B cell (primary cell): Measurements from ENCODE around the gene ZNF776. TPM values are rescaled to one million over a fixed set of nuclear protein-coding genes. Genes with fewer than 3 reads are reported as not detected.

Experiments
- ATAC-seq: fragments of 200-7000 bp; cut with Tn5 transposase; one replicate; pipeline ENCODE4 v1.10.0; 2021; ENCODE audit warnings: low read depth, mild to moderate bottlenecking, moderate number of reproducible peaks, moderate library complexity
- CTCF ChIA-PET: fragments of 350-600 bp; sonication (Branson Sonifier 250); formaldehyde crosslinking; loops from one replicate; lab custom pipeline; 2021; ENCODE audit warnings: antibody characterized with exemption, inconsistent platforms; lab: Charles Lee
- POLR2A ChIA-PET: fragments of 350-600 bp; sonication (Branson Sonifier 250); formaldehyde crosslinking; loops from one replicate; lab custom pipeline; 2021; ENCODE audit warnings: antibody characterized with exemption; lab: Charles Lee
- DNase-seq: peaks from one replicate; pipeline ENCODE4 v3.0.0; 2013
- H2AFZ ChIP-seq: 2 replicates; pipeline ENCODE4 v1.6.1; 2012; ENCODE audit warnings: mild to moderate bottlenecking, low read depth, low read length; ENCODE audit not compliant: insufficient read depth, poor library complexity, severe bottlenecking
- H3K27ac ChIP-seq, 2 donors: 1 replicate in 1 of 2; 2 replicates in 1 of 2; pipeline ENCODE4 v1.5.1; 2012 to 2013; ENCODE audit warnings: low read length in 2 of 2, mild to moderate bottlenecking in 2 of 2, moderate library complexity in 1 of 2
- H3K27me3 ChIP-seq, 4 experiments: fragments of 200-600 bp in 1 of 4; sonication (generic) in 1 of 4; replicated peaks in 1 of 4; 1 replicate in 2 of 4; 2 replicates in 2 of 4; pipeline versions ENCODE4 v1.6.1 to v1.7.0; 2013 to 2016; ENCODE audit warnings: low read length in 3 of 4, mild to moderate bottlenecking in 2 of 4, mixed read lengths in 1 of 4, moderate library complexity in 1 of 4; ENCODE audit not compliant: insufficient read depth in 4 of 4, control insufficient read depth in 3 of 4; ENCODE audit errors: control extremely low read depth in 1 of 4
- H3K36me3 ChIP-seq, 2 experiments: replicated peaks in 1 of 2; 1 replicate in 1 of 2; 2 replicates in 1 of 2; pipeline versions ENCODE4 v1.6.1 to v1.7.1; 2013; ENCODE audit warnings: low read length in 1 of 2; ENCODE audit not compliant: insufficient read depth in 2 of 2, control insufficient read depth in 1 of 2; ENCODE audit errors: control extremely low read depth in 1 of 2, extremely low read depth in 1 of 2
- H3K4me1 ChIP-seq, 2 donors: fragments of 200-600 bp in 1 of 2; sonication (generic) in 1 of 2; 1 replicate in 1 of 2; 2 replicates in 1 of 2; pipeline versions ENCODE4 v1.5.1 to v1.6.1; 2013 to 2017; ENCODE audit warnings: low read length in 2 of 2; ENCODE audit not compliant: control insufficient read depth in 2 of 2, insufficient read depth in 2 of 2
- H3K4me2 ChIP-seq: replicated peaks from 2 replicates; pipeline ENCODE3; 2012; ENCODE audit warnings: mild to moderate bottlenecking, low read depth, low read length; ENCODE audit not compliant: poor library complexity, severe bottlenecking
- H3K4me3 ChIP-seq, 5 experiments: fragments of 200-600 bp in 1 of 5; sonication (generic) in 1 of 5; 1 replicate in 3 of 5; 2 replicates in 2 of 5; pipeline versions ENCODE4 v1.5.1 to v1.7.0; 2011 to 2016; ENCODE audit warnings: low read length in 4 of 5, mild to moderate bottlenecking in 4 of 5, low read depth in 2 of 5, control low read depth in 1 of 5, moderate library complexity in 1 of 5; ENCODE audit not compliant: insufficient read depth in 1 of 5; ENCODE audit errors: control extremely low read depth in 1 of 5, extremely low read depth in 1 of 5
- H3K79me2 ChIP-seq: fragments of 200-600 bp; sonication (generic); one replicate; pipeline ENCODE4 v1.6.0; 2016; ENCODE audit warnings: low read length; ENCODE audit not compliant: control insufficient read depth, insufficient read depth
- H3K9ac ChIP-seq: fragments of 200-600 bp; sonication (generic); 2 replicates; pipeline ENCODE4 v1.6.1; 2017; ENCODE audit warnings: mild to moderate bottlenecking, low read length, moderate library complexity
- H3K9me3 ChIP-seq, 3 donors: one replicate each; pipeline versions ENCODE4 v1.6.1 to v1.7.1; 2013; ENCODE audit warnings: low read length in 2 of 3; ENCODE audit not compliant: control insufficient read depth in 2 of 3, insufficient read depth in 1 of 3; ENCODE audit errors: control extremely low read depth in 1 of 3
- H4K20me1 ChIP-seq: 2 replicates; pipeline ENCODE4 v1.6.0; 2012; ENCODE audit warnings: mild to moderate bottlenecking, low read length; ENCODE audit not compliant: insufficient read depth, control insufficient read depth, poor library complexity, severe bottlenecking
- H3K27ac Mint-ChIP-seq: one replicate; pipeline ENCODE4 v1.8.0; 2021; ENCODE audit warnings: mixed read lengths
- H3K27me3 Mint-ChIP-seq: one replicate; pipeline ENCODE4 v1.8.0; 2021; ENCODE audit warnings: mixed read lengths
- H3K4me1 Mint-ChIP-seq: one replicate; pipeline ENCODE4 v1.8.0; 2021; ENCODE audit warnings: mixed read lengths
- H3K4me3 Mint-ChIP-seq: one replicate; pipeline ENCODE4 v1.8.0; 2021; ENCODE audit warnings: mixed read lengths
- H3K9me3 Mint-ChIP-seq: one replicate; pipeline ENCODE4 v1.8.0; 2022; ENCODE audit warnings: mixed read lengths; ENCODE audit not compliant: insufficient read depth
- EZH2 ChIP-seq: IDR thresholded peaks from 2 replicates; pipeline ENCODE4 v1.6.1; 2012; ENCODE audit warnings: borderline replicate concordance, low read depth, mild to moderate bottlenecking, moderate library complexity, low read length; ENCODE audit not compliant: insufficient read depth, poor library complexity, severe bottlenecking
- WGBS: methylation state at CpG from one replicate; pipeline ENCODE4 v1.1.5; 2013; ENCODE audit warnings: missing lambda C conversion rate; ENCODE audit not compliant: insufficient coverage; 5-methylcytosine and 5-hydroxymethylcytosine counted together
- intact Hi-C: fragments of 100-400 bp; cut with micrococcal nuclease; formaldehyde crosslinking; loops from one replicate; pipeline ENCODE4 v1.10.0; 2022
- polyA plus RNA-seq: library from polyadenylated mRNA; depleted of rRNA; stranded (reverse); fragments of >200 nt; gene quantifications from 2 replicates; pipeline ENCODE4 v1.2.3, GENCODE V29; 2012
- total RNA-seq, 2 donors: library from RNA; stranded (reverse); fragments of 120-200 nt in 1 of 2; gene quantifications; 1 replicate in 1 of 2; 2 replicates in 1 of 2; pipeline versions ENCODE4 v1.2.3 to v1.2.4, GENCODE V29; 2013 to 2022
- TF ChIP-seq, protein P1 (sequence below): fragments of 200-600 bp; IDR thresholded peaks from one replicate; pipeline ENCODE4 v1.8.0; 2022; ENCODE audit warnings: antibody characterized with exemption, mild to moderate bottlenecking

ZNF776 gene
- total and polyA plus RNA-seq, 2 donors (not counting 1 experiment from before 2014, with no cell fraction given), result 15.6 to 47.5 TPM

DNA sequence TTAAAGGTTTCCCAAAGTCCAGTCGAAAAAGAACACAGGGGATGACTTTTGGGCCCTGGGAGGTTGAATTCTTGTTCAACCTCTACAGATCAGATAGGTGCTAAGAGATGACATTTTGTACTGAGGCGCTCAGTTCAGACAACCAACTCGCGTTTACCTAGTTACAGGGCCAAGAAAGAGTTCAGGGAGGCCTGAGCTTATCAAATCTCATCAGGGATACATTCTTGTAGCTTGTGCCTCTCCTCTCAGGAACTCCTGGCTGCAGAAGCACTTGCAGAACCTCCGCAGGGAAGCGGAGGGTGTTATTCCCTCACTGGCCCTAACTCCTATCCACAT lies 825 bp downstream of the ZNF776 start:
- no peak for TF ChIP-seq EZH2
- TF ChIP-seq, protein P1, sequence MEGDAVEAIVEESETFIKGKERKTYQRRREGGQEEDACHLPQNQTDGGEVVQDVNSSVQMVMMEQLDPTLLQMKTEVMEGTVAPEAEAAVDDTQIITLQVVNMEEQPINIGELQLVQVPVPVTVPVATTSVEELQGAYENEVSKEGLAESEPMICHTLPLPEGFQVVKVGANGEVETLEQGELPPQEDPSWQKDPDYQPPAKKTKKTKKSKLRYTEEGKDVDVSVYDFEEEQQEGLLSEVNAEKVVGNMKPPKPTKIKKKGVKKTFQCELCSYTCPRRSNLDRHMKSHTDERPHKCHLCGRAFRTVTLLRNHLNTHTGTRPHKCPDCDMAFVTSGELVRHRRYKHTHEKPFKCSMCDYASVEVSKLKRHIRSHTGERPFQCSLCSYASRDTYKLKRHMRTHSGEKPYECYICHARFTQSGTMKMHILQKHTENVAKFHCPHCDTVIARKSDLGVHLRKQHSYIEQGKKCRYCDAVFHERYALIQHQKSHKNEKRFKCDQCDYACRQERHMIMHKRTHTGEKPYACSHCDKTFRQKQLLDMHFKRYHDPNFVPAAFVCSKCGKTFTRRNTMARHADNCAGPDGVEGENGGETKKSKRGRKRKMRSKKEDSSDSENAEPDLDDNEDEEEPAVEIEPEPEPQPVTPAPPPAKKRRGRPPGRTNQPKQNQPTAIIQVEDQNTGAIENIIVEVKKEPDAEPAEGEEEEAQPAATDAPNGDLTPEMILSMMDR, result no peak
- Histone ChIP-seq H3K4me1 (peaks cover 15 to 19% of the 10 kb centered on the region in 2 donors), H3K9ac (peak overlapping the region; percentile 91), H3K36me3 (peaks cover 4 to 37% of the 10 kb centered on the region in 2 experiments), H4K20me1 (no peaks in the 10 kb centered on the region), H2AFZ (peak overlapping the region; percentile 89), H3K27ac (peak overlapping the region in 1 of 2 donors; percentile 84), H3K4me3 (peak overlapping the region; percentile 66 to 92 (median 74)), H3K27me3 (no peaks in the 10 kb centered on the region), H3K4me2 (peak overlapping the region; percentile 89), H3K79me2 (peaks cover 50% of the 10 kb centered on the region), H3K9me3 (peaks cover 0 to 21% (median 8%) of the 10 kb centered on the region in 3 donors)
- no peak for ATAC-seq
- intact Hi-C loops, result loop anchor here (2.0 to 10.0 kb wide), 4 partner anchors 100 to 169 kb away; partner anchors contain the start of genes ZNF211, ZNF416, ZNF587 and ZNF814
- H3K9me3 Mint-ChIP-seq, result peaks cover 9% of the 10 kb centered on the region
- peak overlapping the region; percentile 26 for H3K27ac Mint-ChIP-seq
- POLR2A ChIA-PET, result interaction anchor here (0.9 to 2.0 kb wide), 2 partner anchors 20 to 647 kb away, joined by 6 to 15 read pairs; partner anchors contain the start of gene ZNF671
- peak overlapping the region; percentile 91 for H3K4me3 Mint-ChIP-seq
- peaks cover 42% of the 10 kb centered on the region for H3K4me1 Mint-ChIP-seq
- 31% methylated on average over 4 of the region's 6 CpGs for WGBS
- H3K27me3 Mint-ChIP-seq, result no peaks in the 10 kb centered on the region
- CTCF ChIA-PET, result interaction anchor here (0.6 to 1.7 kb wide), 4 partner anchors 20 to 168 kb away, joined by 3 to 8 read pairs (median 6); partner anchors contain the start of genes ZNF586 and ZNF671
- no peak for DNase-seq

DNA sequence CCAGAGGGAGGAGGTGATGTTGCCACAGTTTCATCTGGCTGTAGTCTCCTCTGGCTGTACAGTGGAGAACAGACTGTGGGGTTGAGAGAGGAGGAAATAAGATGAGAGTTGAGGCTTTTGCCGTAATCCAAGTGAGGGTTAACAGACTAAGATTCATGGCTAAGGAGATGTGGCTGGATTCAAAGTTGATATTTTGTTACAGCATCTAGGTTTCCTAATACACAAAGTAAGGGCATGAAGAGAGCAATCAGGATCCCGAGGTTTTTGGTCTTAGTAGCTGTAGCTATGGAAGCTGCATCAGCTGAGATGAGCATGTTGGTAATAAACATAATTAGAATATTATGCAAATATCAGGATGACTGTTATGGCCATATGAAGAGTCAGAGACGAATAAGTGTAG lies 1.4 kb downstream of the ZNF776 start:
- H3K27me3 Mint-ChIP-seq, result no peaks in the 10 kb centered on the region
- H4K20me1 ChIP-seq, result no peaks in the 10 kb centered on the region
- intact Hi-C loops, result loop anchor here (5.0 to 10.0 kb wide), 3 partner anchors 99 to 139 kb away; partner anchors contain the start of genes ZNF211, ZNF587 and ZNF814
- peaks cover 1 to 21% (median 10%) of the 10 kb centered on the region in 3 donors for H3K9me3 ChIP-seq
- peak overlapping the region; percentile 91 for H3K9ac ChIP-seq
- H3K4me2 ChIP-seq, result peak overlapping the region; percentile 89
- 94% methylated on average over 2 of the region's 3 CpGs for WGBS
- H2AFZ ChIP-seq, result no peak overlapping the region
- H3K27ac Mint-ChIP-seq, result peak overlapping the region; percentile 10
- peak overlapping the region in 4 of 5 experiments; percentile 68 to 92 (median 74) for H3K4me3 ChIP-seq
- peaks cover 15% of the 10 kb centered on the region for H3K9me3 Mint-ChIP-seq
- peaks cover 15 to 19% of the 10 kb centered on the region in 2 donors for H3K4me1 ChIP-seq
- no peaks in the 10 kb centered on the region for H3K27me3 ChIP-seq
- H3K4me1 Mint-ChIP-seq, result peaks cover 42% of the 10 kb centered on the region
- no peak overlapping the region for H3K27ac ChIP-seq
- ATAC-seq (no peak), DNase-seq (no peak)
- H3K4me3 Mint-ChIP-seq, result peak overlapping the region; percentile 91
- H3K36me3 ChIP-seq, result peaks cover 7 to 43% of the 10 kb centered on the region in 2 experiments
- peaks cover 50% of the 10 kb centered on the region for H3K79me2 ChIP-seq
- TF ChIP-seq, protein P1, result no peak
- no peak for TF ChIP-seq EZH2
- CTCF ChIA-PET, result no interaction called here
- POLR2A ChIA-PET, result no interaction called here
